ENCODE data around the gene PTEN. TPM values are rescaled to one million over a fixed set of nuclear protein-coding genes. Genes with fewer than 3 reads are reported as not detected.
A peak's percentile ranks its signal among the peaks of the same experiment; 100 is the strongest.

Gene PTEN
- total RNA-seq, 1 donor, result 169 TPM

DNA sequence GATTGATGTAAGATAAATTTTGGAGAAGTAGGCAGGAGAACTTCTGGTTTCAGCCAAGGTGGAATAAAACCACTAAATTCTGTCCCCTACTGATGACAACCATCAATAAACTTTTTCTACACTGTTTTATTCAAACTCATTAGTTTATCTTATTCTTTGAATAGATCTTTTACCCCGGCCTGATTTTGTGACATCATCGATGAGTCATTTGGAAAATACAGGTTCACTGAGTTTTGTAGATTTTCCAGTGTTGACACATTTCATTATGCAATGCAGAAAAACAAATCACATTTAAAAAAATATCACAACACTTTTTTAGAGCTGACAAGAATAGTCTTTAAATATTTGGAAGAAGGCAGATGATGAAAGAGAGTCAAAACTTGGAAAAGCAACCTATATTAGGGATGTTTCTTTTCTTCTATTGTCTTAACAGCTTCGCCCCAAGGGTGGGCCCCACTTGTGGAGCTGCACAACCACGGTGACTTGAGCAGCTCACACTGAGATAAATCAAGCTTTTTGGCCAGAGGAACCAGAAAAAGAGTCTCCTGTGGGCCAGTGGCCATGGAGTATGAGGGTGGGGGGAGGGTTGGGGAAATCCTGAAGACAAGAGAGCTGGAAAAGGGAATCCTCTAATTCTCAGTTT lies 112.8 kb downstream of the PTEN start:
- Histone ChIP-seq H3K4me2 (ENCODE audit: insufficient read depth, low read length) (no peak overlapping the region), H4K20me1 (ENCODE audit: insufficient read depth, low read length) (no peaks in the 10 kb centered on the region), H3K9me3 (ENCODE audit: low read depth, low read length) (no peaks in the 10 kb centered on the region), H3K27ac (ENCODE audit: low read depth, low read length) (no peak overlapping the region), H2AFZ (ENCODE audit: low read length) (no peak overlapping the region), H3K4me3 (ENCODE audit: insufficient read depth, low read length) (no peak overlapping the region), H3K79me2 (ENCODE audit: insufficient read depth, low read length) (no peaks in the 10 kb centered on the region), H3K4me1 (ENCODE audit: insufficient read depth, low read length) (peaks cover 12% of the 10 kb centered on the region), H3K36me3 (ENCODE audit: insufficient read depth, low read length) (no peaks in the 10 kb centered on the region), H3K27me3 (ENCODE audit: insufficient read depth, low read length) (no peaks in the 10 kb centered on the region)
- TF ChIP-seq, protein P1, sequence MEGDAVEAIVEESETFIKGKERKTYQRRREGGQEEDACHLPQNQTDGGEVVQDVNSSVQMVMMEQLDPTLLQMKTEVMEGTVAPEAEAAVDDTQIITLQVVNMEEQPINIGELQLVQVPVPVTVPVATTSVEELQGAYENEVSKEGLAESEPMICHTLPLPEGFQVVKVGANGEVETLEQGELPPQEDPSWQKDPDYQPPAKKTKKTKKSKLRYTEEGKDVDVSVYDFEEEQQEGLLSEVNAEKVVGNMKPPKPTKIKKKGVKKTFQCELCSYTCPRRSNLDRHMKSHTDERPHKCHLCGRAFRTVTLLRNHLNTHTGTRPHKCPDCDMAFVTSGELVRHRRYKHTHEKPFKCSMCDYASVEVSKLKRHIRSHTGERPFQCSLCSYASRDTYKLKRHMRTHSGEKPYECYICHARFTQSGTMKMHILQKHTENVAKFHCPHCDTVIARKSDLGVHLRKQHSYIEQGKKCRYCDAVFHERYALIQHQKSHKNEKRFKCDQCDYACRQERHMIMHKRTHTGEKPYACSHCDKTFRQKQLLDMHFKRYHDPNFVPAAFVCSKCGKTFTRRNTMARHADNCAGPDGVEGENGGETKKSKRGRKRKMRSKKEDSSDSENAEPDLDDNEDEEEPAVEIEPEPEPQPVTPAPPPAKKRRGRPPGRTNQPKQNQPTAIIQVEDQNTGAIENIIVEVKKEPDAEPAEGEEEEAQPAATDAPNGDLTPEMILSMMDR (IDR thresholded peaks at IDR 0.05; ENCODE audit: extremely low read depth, low read depth, low read length), result no peak
- DNase-seq (ENCODE audit: insufficient read length, low spot score, missing footprints), result no peak

DNA sequence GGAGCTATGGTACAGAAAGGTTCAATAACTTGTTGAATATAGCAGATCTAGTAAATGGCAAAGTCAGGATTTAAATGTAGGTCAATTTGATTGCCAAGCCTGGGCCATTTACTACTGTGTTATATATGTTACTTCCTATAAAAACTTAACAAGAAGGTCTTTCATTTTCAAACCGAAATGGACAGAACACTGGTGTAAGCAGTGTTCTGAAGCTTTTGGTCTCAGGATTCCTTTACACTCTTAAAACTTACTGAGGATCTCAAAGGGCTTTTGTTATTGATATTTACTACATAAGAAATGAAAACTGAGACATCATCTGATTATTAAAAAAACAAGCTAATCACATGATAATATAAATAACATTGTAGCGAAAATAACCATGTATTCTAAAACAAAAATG lies 114.7 kb downstream of the PTEN start:
- Histone ChIP-seq H3K79me2 (ENCODE audit: insufficient read depth, low read length) (no peaks in the 10 kb centered on the region), H3K4me3 (ENCODE audit: insufficient read depth, low read length) (no peak overlapping the region), H3K27me3 (ENCODE audit: insufficient read depth, low read length) (no peaks in the 10 kb centered on the region), H3K36me3 (ENCODE audit: insufficient read depth, low read length) (no peaks in the 10 kb centered on the region), H3K4me1 (ENCODE audit: insufficient read depth, low read length) (peaks cover 8% of the 10 kb centered on the region), H3K27ac (ENCODE audit: low read depth, low read length) (no peak overlapping the region), H3K4me2 (ENCODE audit: insufficient read depth, low read length) (no peak overlapping the region), H4K20me1 (ENCODE audit: insufficient read depth, low read length) (no peaks in the 10 kb centered on the region), H3K9me3 (ENCODE audit: low read depth, low read length) (no peaks in the 10 kb centered on the region), H2AFZ (ENCODE audit: low read length) (no peak overlapping the region)
- DNase-seq (ENCODE audit: insufficient read length, low spot score, missing footprints), result no peak
- TF ChIP-seq, protein P1 (IDR thresholded peaks at IDR 0.05; ENCODE audit: extremely low read depth, low read depth, low read length), result no peak

DNA sequence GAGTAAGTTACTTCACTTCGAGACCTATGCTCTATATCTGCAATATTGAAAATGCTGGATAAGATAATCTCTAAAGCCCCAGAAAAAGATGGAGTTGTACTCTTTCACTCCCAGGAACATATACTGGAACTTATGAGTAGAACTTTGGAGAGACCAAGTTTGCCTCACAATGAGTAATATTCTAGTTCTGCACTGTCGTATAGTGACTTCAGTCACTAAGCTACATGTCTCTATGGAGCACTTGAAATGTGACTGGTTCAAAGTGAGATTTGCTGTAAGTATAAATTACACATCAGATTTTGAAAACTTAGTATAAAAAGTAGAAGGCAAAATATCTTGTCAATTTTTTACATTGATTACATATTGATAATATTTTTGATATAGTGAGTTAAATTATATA lies 116.4 kb downstream of the PTEN start:
- no peaks in the 10 kb centered on the region for H3K9me3 ChIP-seq (ENCODE audit: low read depth, low read length)
- H3K79me2 ChIP-seq (ENCODE audit: insufficient read depth, low read length), result no peaks in the 10 kb centered on the region
- TF ChIP-seq, protein P1 (IDR thresholded peaks at IDR 0.05; ENCODE audit: extremely low read depth, low read depth, low read length), result no peak
- no peak overlapping the region for H3K4me2 ChIP-seq (ENCODE audit: insufficient read depth, low read length)
- no peak overlapping the region for H3K4me3 ChIP-seq (ENCODE audit: insufficient read depth, low read length)
- H3K4me1 ChIP-seq (ENCODE audit: insufficient read depth, low read length), result no peaks in the 10 kb centered on the region
- no peaks in the 10 kb centered on the region for H4K20me1 ChIP-seq (ENCODE audit: insufficient read depth, low read length)
- H2AFZ ChIP-seq (ENCODE audit: low read length), result no peak overlapping the region
- DNase-seq (ENCODE audit: insufficient read length, low spot score, missing footprints), result peak; percentile 13
- H3K36me3 ChIP-seq (ENCODE audit: insufficient read depth, low read length), result no peaks in the 10 kb centered on the region
- H3K27me3 ChIP-seq (ENCODE audit: insufficient read depth, low read length), result no peaks in the 10 kb centered on the region
- H3K27ac ChIP-seq (ENCODE audit: low read depth, low read length), result no peak overlapping the region

DNA sequence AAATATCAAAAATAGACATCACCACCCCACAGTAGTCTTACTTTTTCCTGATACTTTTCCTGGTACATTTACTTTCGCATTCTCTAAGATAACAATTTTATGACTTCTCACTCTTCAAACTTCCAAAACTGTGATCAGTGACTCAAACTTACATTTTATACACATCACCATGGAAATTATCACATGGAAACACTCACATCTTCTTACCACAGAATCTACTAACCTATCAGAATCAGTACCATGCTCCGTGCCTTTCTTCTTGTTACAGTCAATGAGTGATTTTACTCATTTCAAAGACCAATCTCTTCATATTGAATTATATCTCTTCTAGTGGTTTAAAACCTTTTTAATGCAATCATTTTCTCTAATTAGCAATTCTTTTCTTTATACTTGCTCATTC lies 120.3 kb downstream of the PTEN start:
- Histone ChIP-seq H4K20me1 (ENCODE audit: insufficient read depth, low read length) (no peaks in the 10 kb centered on the region), H3K27me3 (ENCODE audit: insufficient read depth, low read length) (no peaks in the 10 kb centered on the region), H3K79me2 (ENCODE audit: insufficient read depth, low read length) (no peaks in the 10 kb centered on the region), H2AFZ (ENCODE audit: low read length) (no peak overlapping the region), H3K27ac (ENCODE audit: low read depth, low read length) (no peak overlapping the region), H3K4me3 (ENCODE audit: insufficient read depth, low read length) (no peak overlapping the region), H3K36me3 (ENCODE audit: insufficient read depth, low read length) (no peaks in the 10 kb centered on the region), H3K4me2 (ENCODE audit: insufficient read depth, low read length) (no peak overlapping the region), H3K9me3 (ENCODE audit: low read depth, low read length) (no peaks in the 10 kb centered on the region), H3K4me1 (ENCODE audit: insufficient read depth, low read length) (no peaks in the 10 kb centered on the region)
- DNase-seq (ENCODE audit: insufficient read length, low spot score, missing footprints), result peak; percentile 69
- TF ChIP-seq, protein P1 (IDR thresholded peaks at IDR 0.05; ENCODE audit: extremely low read depth, low read depth, low read length), result no peak

All from osteoblast (primary cell).